ENCODE results near the gene ADD1. TPM values are rescaled to one million over a fixed set of nuclear protein-coding genes. Genes with fewer than 3 reads are reported as not detected.
A peak's percentile ranks its signal among the peaks of the same experiment; 100 is the strongest.

Gene ADD1
- total and polyA plus RNA-seq, 2 of the 13 experiments (the other 11 are each of a cell fraction or from before 2014, with no cell fraction given), result 73.9 to 122 TPM

GRCh38 chr4:2799224-2799911 lies 44.3 kb upstream of the ADD1 start:
- no peak overlapping the region for H3K27ac ChIP-seq (ENCODE audit: extremely low read length, insufficient read depth, low read length)
- no peak for FAIRE-seq
- peaks cover 77% of the 10 kb centered on the region for H3K4me1 ChIP-seq (ENCODE audit: insufficient read depth, low read length)
- POLR2A ChIA-PET, result interaction anchor here (1.6 to 2.7 kb wide), 2 partner anchors 8 to 39 kb away, joined by 5 to 65 read pairs; partner anchors contain the start of gene SH3BP2
- ATAC-seq, result no peak
- H3K79me2 ChIP-seq (ENCODE audit: insufficient read depth, low read length), result peaks cover 60% of the 10 kb centered on the region
- H2AFZ ChIP-seq (ENCODE audit: low read length), result no peak overlapping the region
- peak overlapping the region; percentile 79 for H3K9ac ChIP-seq (ENCODE audit: insufficient read depth, low read depth, low read length)
- DNase-seq (ENCODE audit: low spot score), result no peak
- peaks cover 3 to 14% of the 10 kb centered on the region in 2 experiments; a peak in 3 of 5 replicates for H3K36me3 ChIP-seq (replicated peaks in 1 of 2; ENCODE audit: control insufficient read depth in 1 of 2, insufficient read depth in 2 of 2, low read length in 2 of 2)
- no peaks in the 10 kb centered on the region for H4K20me1 ChIP-seq (ENCODE audit: insufficient read depth, low read length)
- TF ChIP-seq ZHX1 (CRISPR knock-in tag; IDR thresholded peaks at IDR 0.05; ENCODE audit: low read depth), result no peak
- TF ChIP-seq ZNF280B (CRISPR knock-in tag; IDR thresholded peaks at IDR 0.05; ENCODE audit: borderline replicate concordance), result no peak
- TF ChIP-seq ZNF672 (CRISPR knock-in tag; IDR thresholded peaks at IDR 0.05), result no peak
- no peak for TF ChIP-seq ZNF710 (CRISPR knock-in tag; IDR thresholded peaks at IDR 0.05; ENCODE audit: borderline replicate concordance)
- no peaks in the 10 kb centered on the region for H3K27me3 ChIP-seq (ENCODE audit: control insufficient read depth in 1 of 2, insufficient read depth in 2 of 2, low read length in 2 of 2)
- WGBS (ENCODE audit: low lambda C conversion rate), result 78% methylated on average over 9 of the region's 14 CpGs
- in situ Hi-C loops (cut with HindIII; ENCODE audit: extremely low pct_ligation_motif_present, low pct_unique_long_range_greater_than_20kb), result no loop called here
- CTCF ChIA-PET (ENCODE audit: low intra/inter-chr PET ratio, low total read pairs), result no interaction called here
- H3K9me3 ChIP-seq (ENCODE audit: low read length), result no peaks in the 10 kb centered on the region
- no peak overlapping the region for H3K4me3 ChIP-seq (replicated peaks in 1 of 3; ENCODE audit: insufficient read depth in 1 of 3, low read depth in 2 of 3, low read length in 3 of 3)
- intact Hi-C loops (cut with micrococcal nuclease; ENCODE audit: unreplicated experiment), result no loop called here
- BruUV-seq (replicated peaks), result no TSS peak
- peak overlapping the region; percentile 95 for H3K4me2 ChIP-seq (ENCODE audit: low read depth, low read length)
